Muscle layer of duodenum (tissue), 2 donors: ENCODE data around the gene NBAS.
"Not testable (repeated sequence)": the region's sequence is repeated elsewhere in the genome, so short reads cannot be mapped to it uniquely, and the experiment has no call there.

Experiments
- H3K27ac ChIP-seq: one replicate; pipeline ENCODE4 v1.7.0; 2013; ENCODE audit warnings: mild to moderate bottlenecking, low read length
- H3K27me3 ChIP-seq: one replicate; pipeline ENCODE4 v1.7.0; 2013; ENCODE audit warnings: low read depth, mild to moderate bottlenecking, control low read depth, low read length
- H3K36me3 ChIP-seq, 2 donors: one replicate each; pipeline ENCODE4 v1.7.0; 2013; ENCODE audit warnings: low read length in 2 of 2, control low read depth in 1 of 2, mild to moderate bottlenecking in 1 of 2; ENCODE audit not compliant: insufficient read depth in 2 of 2, control insufficient read depth in 1 of 2
- H3K4me1 ChIP-seq, 2 donors: one replicate each; pipeline ENCODE4 v1.7.0; 2013; ENCODE audit warnings: low read length in 2 of 2, mild to moderate bottlenecking in 2 of 2, control low read depth in 1 of 2, moderate library complexity in 1 of 2; ENCODE audit not compliant: insufficient read depth in 2 of 2, control insufficient read depth in 1 of 2
- H3K4me3 ChIP-seq, 2 donors: one replicate each; pipeline ENCODE4 v1.7.0; 2013; ENCODE audit warnings: low read length in 2 of 2, low read depth in 1 of 2, mild to moderate bottlenecking in 1 of 2
- H3K9me3 ChIP-seq, 2 donors: one replicate each; pipeline ENCODE4 v1.7.0; 2013; ENCODE audit warnings: low read length in 2 of 2, control low read depth in 1 of 2, mild to moderate bottlenecking in 1 of 2; ENCODE audit not compliant: control insufficient read depth in 1 of 2
- donor health status: healthy.

Gene NBAS

GRCh38 chr2:15271276-15271675 lies 289.9 kb downstream of the NBAS start:
- Histone ChIP-seq H3K27me3 (no peaks in the 10 kb centered on the region), H3K36me3 (peaks cover 0 to 14% of the 10 kb centered on the region in 2 donors), H3K4me1 (peaks cover 0 to 11% of the 10 kb centered on the region in 2 donors), H3K9me3 (no peaks in the 10 kb centered on the region), H3K4me3 (no peak overlapping the region), H3K27ac (no peak overlapping the region)

GRCh38 chr2:15269043-15269442 lies 292.1 kb downstream of the NBAS start:
- H3K27me3 ChIP-seq = no peaks in the 10 kb centered on the region
- no peak overlapping the region for H3K4me3 ChIP-seq
- no peaks in the 10 kb centered on the region for H3K36me3 ChIP-seq
- no peak overlapping the region for H3K27ac ChIP-seq
- no peaks in the 10 kb centered on the region for H3K9me3 ChIP-seq
- peaks cover 0 to 16% of the 10 kb centered on the region in 2 donors for H3K4me1 ChIP-seq

- Histone ChIP-seq H3K27ac (no peak overlapping the region), H3K4me1 (peaks cover 0 to 11% of the 10 kb centered on the region in 2 donors), H3K9me3 (no peaks in the 10 kb centered on the region), H3K36me3 (no peaks in the 10 kb centered on the region), H3K27me3 (no peaks in the 10 kb centered on the region), H3K4me3 (no peak overlapping the region)
Measured at GRCh38 chr2:15265889-15266288, 295.2 kb downstream of the NBAS start.

DNA sequence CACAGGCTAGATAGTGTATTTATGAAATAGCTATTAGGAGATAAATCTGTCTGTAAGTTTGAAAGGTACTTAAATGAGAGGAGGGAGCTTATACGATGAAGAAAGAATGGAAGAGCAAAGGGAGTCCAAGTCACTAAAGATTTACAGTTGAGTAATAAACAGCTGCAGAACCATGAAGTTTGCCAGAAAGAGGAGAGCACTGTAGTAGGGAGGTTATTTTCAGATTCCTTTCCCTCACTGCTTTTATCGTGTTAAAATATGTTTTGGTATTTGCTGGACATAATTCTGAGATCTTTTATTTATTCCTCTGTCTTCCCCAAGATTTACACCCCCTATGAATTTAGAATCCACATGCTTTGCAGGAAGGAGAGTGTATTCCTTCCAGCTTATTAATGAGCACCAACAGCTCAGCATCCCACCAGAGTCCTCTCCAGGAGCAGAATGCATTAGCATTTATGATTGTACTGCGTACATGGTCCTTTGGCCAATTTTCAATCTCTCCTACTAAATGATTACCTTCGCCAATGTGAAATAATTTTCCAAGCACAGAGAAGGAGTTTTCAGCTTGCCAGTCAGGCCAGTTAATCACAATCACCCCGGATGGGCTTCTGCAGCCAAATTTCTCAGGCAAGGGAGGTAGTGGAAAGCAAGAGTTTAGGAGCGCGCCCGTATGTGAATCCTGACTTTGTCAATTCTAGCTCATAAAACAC lies 297.0 kb downstream of the NBAS start:
- Histone ChIP-seq H3K9me3 (no peaks in the 10 kb centered on the region), H3K27ac (no peak overlapping the region), H3K36me3 (no peaks in the 10 kb centered on the region), H3K4me3 (no peak overlapping the region), H3K4me1 (peaks cover 0 to 15% of the 10 kb centered on the region in 2 donors), H3K27me3 (no peaks in the 10 kb centered on the region)

DNA sequence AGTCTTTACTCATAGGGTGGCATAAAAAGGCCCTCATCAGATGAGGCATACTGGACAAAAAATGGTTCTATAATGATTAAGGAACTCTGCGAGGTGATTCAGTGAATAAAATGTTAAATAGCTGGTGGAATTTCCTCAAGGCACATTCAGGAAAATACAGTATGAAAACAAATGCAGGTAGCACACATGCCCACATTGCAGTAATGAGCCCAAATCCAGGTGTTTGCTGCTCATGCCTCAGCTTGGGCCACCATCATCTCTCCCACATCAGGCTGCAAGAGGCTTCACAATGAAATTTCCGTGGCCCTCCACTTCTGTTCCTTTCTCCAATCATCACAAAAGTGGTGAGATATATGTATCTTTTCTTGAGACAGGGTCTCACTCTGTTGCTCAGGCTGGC lies 298.3 kb downstream of the NBAS start:
- Histone ChIP-seq H3K27me3 (no peaks in the 10 kb centered on the region), H3K27ac (no peak overlapping the region), H3K36me3 (no peaks in the 10 kb centered on the region), H3K9me3 (peaks cover 0 to 7% of the 10 kb centered on the region in 2 donors), H3K4me1 (peaks cover 0 to 15% of the 10 kb centered on the region in 2 donors), H3K4me3 (no peak overlapping the region)

DNA sequence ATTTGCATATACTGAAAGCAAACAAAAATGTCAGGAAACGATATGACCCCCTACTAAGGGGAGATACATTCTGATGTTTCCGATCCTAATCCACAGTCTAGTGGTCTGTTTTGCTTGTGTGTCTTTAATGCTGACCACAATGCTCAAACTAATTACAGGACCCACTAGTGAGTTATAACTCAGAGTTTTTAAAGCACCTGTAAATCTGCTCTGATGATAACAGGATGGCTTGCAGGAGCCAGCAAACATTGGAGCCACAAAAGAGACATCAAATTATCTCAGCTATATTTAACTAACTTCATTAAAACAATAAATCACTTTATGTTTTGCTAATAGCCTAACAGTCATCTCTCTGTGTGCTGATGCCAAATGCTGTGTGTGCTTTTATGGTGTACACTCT lies 300.3 kb downstream of the NBAS start:
- Histone ChIP-seq H3K36me3 (no peaks in the 10 kb centered on the region), H3K4me3 (no peak overlapping the region), H3K27ac (no peak overlapping the region)

GRCh38 chr2:15260196-15260595 lies 300.9 kb downstream of the NBAS start:
- no peaks in the 10 kb centered on the region for H3K27me3 ChIP-seq
- H3K9me3 ChIP-seq = peaks cover 0 to 7% of the 10 kb centered on the region in 2 donors
- no peak overlapping the region for H3K27ac ChIP-seq
- H3K4me1 ChIP-seq = peaks cover 0 to 15% of the 10 kb centered on the region in 2 donors
- no peak overlapping the region for H3K4me3 ChIP-seq
- H3K36me3 ChIP-seq = no peaks in the 10 kb centered on the region

More for the DNA sequence above, 300.3 kb downstream of the NBAS start:
- peaks cover 0 to 7% of the 10 kb centered on the region in 2 donors for H3K9me3 ChIP-seq
- H3K27me3 ChIP-seq = no peaks in the 10 kb centered on the region
- H3K4me1 ChIP-seq = peaks cover 0 to 15% of the 10 kb centered on the region in 2 donors

DNA sequence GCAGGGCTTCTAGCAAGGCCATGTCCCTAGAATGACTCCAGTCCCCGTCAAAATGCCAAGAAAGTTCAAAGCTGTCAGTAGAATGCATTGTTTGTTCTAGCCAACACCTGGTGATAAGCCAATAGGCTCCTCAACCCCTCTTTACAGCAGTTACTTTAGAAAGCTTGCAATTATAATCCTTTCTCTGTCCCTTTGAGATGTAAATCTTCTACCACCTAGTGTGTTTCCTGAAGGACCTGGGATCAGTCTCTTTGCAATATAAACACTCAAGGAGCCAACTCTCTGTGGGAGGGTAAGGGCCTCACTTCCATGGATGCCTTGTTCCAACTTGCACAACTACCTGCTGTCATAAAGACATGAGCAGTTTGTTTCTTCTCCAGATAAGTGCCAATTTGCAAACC lies 301.8 kb downstream of the NBAS start:
- Histone ChIP-seq H3K27me3 (no peaks in the 10 kb centered on the region), H3K27ac (no peak overlapping the region), H3K36me3 (no peaks in the 10 kb centered on the region), H3K9me3 (peaks cover 0 to 7% of the 10 kb centered on the region in 2 donors), H3K4me3 (no peak overlapping the region), H3K4me1 (peaks cover 0 to 13% of the 10 kb centered on the region in 2 donors)

GRCh38 chr2:15258385-15258784 lies 302.7 kb downstream of the NBAS start:
- not testable (repeated sequence) for H3K4me3 ChIP-seq, H3K36me3 ChIP-seq, H3K27ac ChIP-seq, H3K9me3 ChIP-seq, H3K27me3 ChIP-seq, H3K4me1 ChIP-seq

DNA sequence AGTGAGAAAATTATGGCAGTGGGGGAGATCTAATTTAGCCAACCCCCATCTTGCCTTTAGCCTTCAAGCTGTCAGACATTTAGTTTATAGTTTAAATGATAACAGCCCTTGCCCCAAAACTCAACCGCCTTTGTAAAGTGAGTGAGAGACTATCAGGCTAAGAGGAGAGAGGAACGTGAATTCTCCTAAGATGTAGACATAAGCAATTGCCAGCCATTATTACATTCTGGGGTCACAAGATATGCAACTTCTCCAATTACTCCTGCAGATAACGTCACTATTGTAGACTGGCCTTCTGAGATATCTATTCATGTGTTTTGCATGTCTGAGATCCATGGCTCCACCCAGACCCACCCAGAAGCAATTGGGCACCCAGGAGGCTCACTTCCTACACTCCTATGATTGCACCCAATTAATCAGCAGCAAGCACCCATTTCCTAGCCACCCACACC lies 307.3 kb downstream of the NBAS start:
- H3K27me3 ChIP-seq = no peaks in the 10 kb centered on the region
- H3K36me3 ChIP-seq = no peaks in the 10 kb centered on the region
- H3K27ac ChIP-seq = no peak overlapping the region
- peaks cover 0 to 6% of the 10 kb centered on the region in 2 donors for H3K9me3 ChIP-seq
- H3K4me1 ChIP-seq = no peaks in the 10 kb centered on the region
- no peak overlapping the region for H3K4me3 ChIP-seq

- Histone ChIP-seq H3K36me3 (no peaks in the 10 kb centered on the region), H3K27ac (no peak overlapping the region), H3K4me1 (no peaks in the 10 kb centered on the region), H3K4me3 (no peak overlapping the region), H3K27me3 (no peaks in the 10 kb centered on the region), H3K9me3 (no peaks in the 10 kb centered on the region)
Measured at GRCh38 chr2:15253247-15253646, 307.9 kb downstream of the NBAS start.

GRCh38 chr2:15251753-15252152 lies 309.4 kb downstream of the NBAS start:
- Histone ChIP-seq H3K4me1 (no peaks in the 10 kb centered on the region), H3K36me3 (no peaks in the 10 kb centered on the region), H3K27ac (no peak overlapping the region), H3K27me3 (no peaks in the 10 kb centered on the region), H3K4me3 (no peak overlapping the region), H3K9me3 (no peaks in the 10 kb centered on the region)
